A549 (cell line): ENCODE measurements around the gene ZNF865.

Source experiments
- HDAC2 ChIP-seq: fragments of 200-600 bp; sonication (generic); IDR thresholded peaks from 2 replicates; pipeline ENCODE4 v1.6.1; 2016
- MAFK ChIP-seq: fragments of 450-650 bp; IDR thresholded peaks from 2 replicates; pipeline ENCODE4 v1.6.1; 2014; ENCODE audit not compliant: partially characterized antibody
- POLR2A ChIP-seq: IDR thresholded peaks from 2 replicates; pipeline ENCODE4 v1.6.1; 2012; ENCODE audit warnings: mild to moderate bottlenecking, low read length
- RFX5 ChIP-seq: fragments of 450-650 bp; IDR thresholded peaks from 2 replicates; pipeline ENCODE4 v1.7.1; 2014; ENCODE audit warnings: antibody characterized with exemption, mild to moderate bottlenecking, moderate library complexity
- ZFP36 ChIP-seq: fragments of 450-650 bp; IDR thresholded peaks from 2 replicates; pipeline ENCODE4 v1.6.1; 2014; ENCODE audit warnings: borderline replicate concordance; ENCODE audit not compliant: partially characterized antibody
- TF ChIP-seq, protein P1 (sequence below): fragments of >200 bp; sonication (Bioruptor Twin); formaldehyde crosslinking; IDR thresholded peaks from 3 replicates; pipeline ENCODE4 v1.5.1; 2016

DNA sequence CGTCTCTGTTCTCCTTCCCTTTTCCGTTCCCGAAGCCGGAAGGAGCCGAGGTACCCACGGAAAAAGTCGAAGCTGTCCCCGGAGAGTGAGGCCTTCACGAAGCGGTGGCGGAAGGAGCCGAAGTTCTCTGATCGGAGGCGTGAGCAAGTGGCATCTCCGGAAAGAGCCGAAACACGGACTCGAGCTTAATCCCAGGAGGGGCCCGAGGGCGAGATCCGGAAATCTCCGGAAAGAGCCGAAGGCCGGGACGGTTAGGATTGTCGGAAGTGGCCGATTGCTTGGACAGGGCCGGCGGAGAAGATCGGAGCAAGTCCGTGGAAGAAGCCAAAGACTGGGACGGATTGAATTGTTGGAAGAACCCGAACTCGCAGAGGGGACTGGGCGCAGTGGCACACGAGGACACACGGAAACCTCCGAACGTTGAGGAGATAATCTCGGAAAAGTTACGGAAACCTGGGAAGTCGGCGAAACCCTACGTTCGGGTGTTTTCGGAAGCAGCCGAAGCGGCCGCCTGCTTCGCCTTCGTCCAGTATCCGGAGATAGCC lies 48.9 kb downstream of the ZNF865 start:
- TF ChIP-seq HDAC2 (no peak), POLR2A (no peak), MAFK (no peak), ZFP36 (no peak), RFX5 (no peak)
- TF ChIP-seq, protein P1, sequence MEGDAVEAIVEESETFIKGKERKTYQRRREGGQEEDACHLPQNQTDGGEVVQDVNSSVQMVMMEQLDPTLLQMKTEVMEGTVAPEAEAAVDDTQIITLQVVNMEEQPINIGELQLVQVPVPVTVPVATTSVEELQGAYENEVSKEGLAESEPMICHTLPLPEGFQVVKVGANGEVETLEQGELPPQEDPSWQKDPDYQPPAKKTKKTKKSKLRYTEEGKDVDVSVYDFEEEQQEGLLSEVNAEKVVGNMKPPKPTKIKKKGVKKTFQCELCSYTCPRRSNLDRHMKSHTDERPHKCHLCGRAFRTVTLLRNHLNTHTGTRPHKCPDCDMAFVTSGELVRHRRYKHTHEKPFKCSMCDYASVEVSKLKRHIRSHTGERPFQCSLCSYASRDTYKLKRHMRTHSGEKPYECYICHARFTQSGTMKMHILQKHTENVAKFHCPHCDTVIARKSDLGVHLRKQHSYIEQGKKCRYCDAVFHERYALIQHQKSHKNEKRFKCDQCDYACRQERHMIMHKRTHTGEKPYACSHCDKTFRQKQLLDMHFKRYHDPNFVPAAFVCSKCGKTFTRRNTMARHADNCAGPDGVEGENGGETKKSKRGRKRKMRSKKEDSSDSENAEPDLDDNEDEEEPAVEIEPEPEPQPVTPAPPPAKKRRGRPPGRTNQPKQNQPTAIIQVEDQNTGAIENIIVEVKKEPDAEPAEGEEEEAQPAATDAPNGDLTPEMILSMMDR = no peak
